ENCODE results near the gene S100P.

S100P gene

DNA sequence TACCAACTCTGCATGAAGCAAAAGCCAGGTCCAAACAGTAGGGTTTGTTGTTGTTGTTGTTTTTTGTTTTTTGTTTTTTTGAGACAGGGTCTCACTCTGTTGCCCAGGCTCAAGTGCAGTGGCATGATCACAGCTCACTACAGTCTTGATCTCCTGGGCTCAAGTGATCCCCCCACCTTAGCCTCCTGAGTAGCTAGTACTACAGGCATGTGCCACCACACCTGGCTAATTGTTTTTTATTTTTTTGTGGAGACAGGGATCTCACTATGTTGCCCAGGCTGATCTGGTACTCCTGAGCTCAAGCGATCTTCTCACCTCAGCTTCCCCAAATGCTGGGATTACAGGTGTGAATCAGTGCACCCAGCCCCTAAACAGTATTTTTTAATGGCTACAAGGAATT is 6.2 kb downstream of the S100P start:
- Histone ChIP-seq H3K9me3 (ENCODE audit: insufficient read depth, low read depth, low read length) (no peaks in the 10 kb centered on the region), H3K4me3 (ENCODE audit: low read length, poor library complexity, severe bottlenecking) (no peak overlapping the region), H3K27me3 (ENCODE audit: insufficient read depth, low read length, poor library complexity, severe bottlenecking) (no peaks in the 10 kb centered on the region), H4K20me1 (ENCODE audit: insufficient read depth, low read length, poor library complexity, severe bottlenecking) (peaks cover 7% of the 10 kb centered on the region), H2AFZ (ENCODE audit: low read length) (no peak overlapping the region), H3K79me2 (ENCODE audit: insufficient read depth, low read length) (peaks cover 46% of the 10 kb centered on the region), H3K4me1 (ENCODE audit: insufficient read depth, low read length, poor library complexity, severe bottlenecking) (peaks cover 36% of the 10 kb centered on the region), H3K9ac (ENCODE audit: low read depth, low read length, poor library complexity, severe bottlenecking) (no peak overlapping the region), H3K9me2 (replicated peaks; ENCODE audit: low read depth, low read length) (no peaks in the 10 kb centered on the region), H3K4me2 (ENCODE audit: low read depth, low read length, poor library complexity, severe bottlenecking) (no peak overlapping the region), H3K36me3 (ENCODE audit: insufficient read depth, low read length) (peaks cover 14% of the 10 kb centered on the region; the same call in 1 of the 2 replicates), H3F3A (ENCODE audit: low read depth) (no peaks in the 10 kb centered on the region; the same call in 1 of the 2 replicates)
- no peak for TF ChIP-seq EZH2phosphoT487 (IDR thresholded peaks at IDR 0.05; ENCODE audit: borderline replicate concordance)
- TF ChIP-seq, protein P1, sequence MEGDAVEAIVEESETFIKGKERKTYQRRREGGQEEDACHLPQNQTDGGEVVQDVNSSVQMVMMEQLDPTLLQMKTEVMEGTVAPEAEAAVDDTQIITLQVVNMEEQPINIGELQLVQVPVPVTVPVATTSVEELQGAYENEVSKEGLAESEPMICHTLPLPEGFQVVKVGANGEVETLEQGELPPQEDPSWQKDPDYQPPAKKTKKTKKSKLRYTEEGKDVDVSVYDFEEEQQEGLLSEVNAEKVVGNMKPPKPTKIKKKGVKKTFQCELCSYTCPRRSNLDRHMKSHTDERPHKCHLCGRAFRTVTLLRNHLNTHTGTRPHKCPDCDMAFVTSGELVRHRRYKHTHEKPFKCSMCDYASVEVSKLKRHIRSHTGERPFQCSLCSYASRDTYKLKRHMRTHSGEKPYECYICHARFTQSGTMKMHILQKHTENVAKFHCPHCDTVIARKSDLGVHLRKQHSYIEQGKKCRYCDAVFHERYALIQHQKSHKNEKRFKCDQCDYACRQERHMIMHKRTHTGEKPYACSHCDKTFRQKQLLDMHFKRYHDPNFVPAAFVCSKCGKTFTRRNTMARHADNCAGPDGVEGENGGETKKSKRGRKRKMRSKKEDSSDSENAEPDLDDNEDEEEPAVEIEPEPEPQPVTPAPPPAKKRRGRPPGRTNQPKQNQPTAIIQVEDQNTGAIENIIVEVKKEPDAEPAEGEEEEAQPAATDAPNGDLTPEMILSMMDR (conservative IDR thresholded peaks at IDR 0.05; ENCODE audit: low read length), result no peak

DNA sequence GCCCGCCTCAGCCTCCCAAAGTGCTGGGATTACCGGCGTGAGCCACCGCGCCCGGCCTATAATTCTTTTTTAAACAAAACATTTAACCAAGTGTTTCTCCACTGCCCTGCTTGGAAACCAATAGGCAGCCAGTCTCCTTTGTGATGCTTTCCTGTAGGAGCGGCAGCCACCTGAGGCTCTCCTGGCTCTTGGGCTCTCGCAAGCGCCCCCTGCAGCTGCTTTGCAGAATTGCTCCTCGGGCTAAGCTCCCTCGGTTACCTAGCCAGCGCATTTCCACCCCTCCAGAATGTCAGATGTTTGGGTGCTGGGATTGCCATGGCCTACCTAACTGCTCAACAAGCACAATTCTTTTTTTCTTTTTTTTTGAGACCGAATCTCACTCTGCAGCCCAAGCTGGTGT is 7.7 kb downstream of the S100P start:
- no peaks in the 10 kb centered on the region; the same call in 1 of the 2 replicates for H3F3A ChIP-seq (ENCODE audit: low read depth)
- H3K4me2 ChIP-seq (ENCODE audit: low read depth, low read length, poor library complexity, severe bottlenecking), result no peak overlapping the region
- peaks cover 56% of the 10 kb centered on the region for H3K79me2 ChIP-seq (ENCODE audit: insufficient read depth, low read length)
- peaks cover 34% of the 10 kb centered on the region for H3K4me1 ChIP-seq (ENCODE audit: insufficient read depth, low read length, poor library complexity, severe bottlenecking)
- peaks cover 14% of the 10 kb centered on the region; the same call in 1 of the 2 replicates for H3K36me3 ChIP-seq (ENCODE audit: insufficient read depth, low read length)
- H3K27me3 ChIP-seq (ENCODE audit: insufficient read depth, low read length, poor library complexity, severe bottlenecking), result no peaks in the 10 kb centered on the region
- H2AFZ ChIP-seq (ENCODE audit: low read length), result no peak overlapping the region
- no peaks in the 10 kb centered on the region for H3K9me2 ChIP-seq (replicated peaks; ENCODE audit: low read depth, low read length)
- H3K9me3 ChIP-seq (ENCODE audit: insufficient read depth, low read depth, low read length), result no peaks in the 10 kb centered on the region
- H3K9ac ChIP-seq (ENCODE audit: low read depth, low read length, poor library complexity, severe bottlenecking), result no peak overlapping the region
- H4K20me1 ChIP-seq (ENCODE audit: insufficient read depth, low read length, poor library complexity, severe bottlenecking), result peaks cover 21% of the 10 kb centered on the region
- no peak for TF ChIP-seq EZH2phosphoT487 (IDR thresholded peaks at IDR 0.05; ENCODE audit: borderline replicate concordance)
- TF ChIP-seq, protein P1 (conservative IDR thresholded peaks at IDR 0.05; ENCODE audit: low read length), result peak; percentile 64
- no peak overlapping the region for H3K4me3 ChIP-seq (ENCODE audit: low read length, poor library complexity, severe bottlenecking)

DNA sequence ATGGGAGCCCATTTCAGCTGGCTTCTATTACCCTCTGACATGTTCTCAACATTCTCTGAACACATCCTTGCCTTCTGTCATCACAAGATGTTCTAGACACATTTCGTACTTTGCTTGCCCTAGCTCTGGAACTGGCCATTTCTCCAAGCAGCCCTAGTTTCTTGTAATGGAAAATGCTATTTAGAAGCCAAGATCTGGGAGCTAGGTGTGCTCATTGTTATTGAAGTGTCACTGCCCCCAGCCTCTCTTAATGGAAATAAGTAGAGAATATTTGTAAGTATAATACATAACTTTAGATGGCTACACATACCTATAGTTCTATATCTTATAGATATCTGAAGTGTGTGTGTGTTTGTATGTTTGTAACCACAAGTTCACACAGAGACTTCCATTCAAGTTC is 9.1 kb downstream of the S100P start:
- Histone ChIP-seq H3K9me2 (replicated peaks; ENCODE audit: low read depth, low read length) (no peaks in the 10 kb centered on the region), H3K4me1 (ENCODE audit: insufficient read depth, low read length, poor library complexity, severe bottlenecking) (peaks cover 39% of the 10 kb centered on the region), H4K20me1 (ENCODE audit: insufficient read depth, low read length, poor library complexity, severe bottlenecking) (peaks cover 35% of the 10 kb centered on the region), H3K4me3 (ENCODE audit: low read length, poor library complexity, severe bottlenecking) (no peak overlapping the region), H3K27me3 (ENCODE audit: insufficient read depth, low read length, poor library complexity, severe bottlenecking) (no peaks in the 10 kb centered on the region), H3K9ac (ENCODE audit: low read depth, low read length, poor library complexity, severe bottlenecking) (no peak overlapping the region), H3K4me2 (ENCODE audit: low read depth, low read length, poor library complexity, severe bottlenecking) (no peak overlapping the region), H2AFZ (ENCODE audit: low read length) (no peak overlapping the region), H3K36me3 (ENCODE audit: insufficient read depth, low read length) (peaks cover 14% of the 10 kb centered on the region; the same call in 1 of the 2 replicates), H3K79me2 (ENCODE audit: insufficient read depth, low read length) (peaks cover 70% of the 10 kb centered on the region), H3K9me3 (ENCODE audit: insufficient read depth, low read depth, low read length) (no peaks in the 10 kb centered on the region), H3F3A (ENCODE audit: low read depth) (no peaks in the 10 kb centered on the region)
- no peak for TF ChIP-seq EZH2phosphoT487 (IDR thresholded peaks at IDR 0.05; ENCODE audit: borderline replicate concordance)
- TF ChIP-seq, protein P1 (conservative IDR thresholded peaks at IDR 0.05; ENCODE audit: low read length), result no peak

All from Loucy (cell line).